Measurements from ENCODE around the gene MAGI1.

Gene MAGI1

GRCh38 chr3:65734382-65734781 lies 304.3 kb downstream of the MAGI1 start:
- H3K9me3 ChIP-seq (ENCODE audit: control insufficient read depth, low read length), result no peaks in the 10 kb centered on the region
- H3K27ac ChIP-seq (ENCODE audit: low read length, poor library complexity, severe bottlenecking), result no peak overlapping the region

GRCh38 chr3:65733459-65733858 lies 305.3 kb downstream of the MAGI1 start:
- H3K14ac ChIP-seq (ENCODE audit: low read length in 2 of 2), result no peak overlapping the region
- H3K4me1 ChIP-seq (ENCODE audit: control insufficient read depth, insufficient read depth, low read depth, low read length), result no peaks in the 10 kb centered on the region
- H3K23ac ChIP-seq (ENCODE audit: low read length in 2 of 2), result no peak overlapping the region
- no peaks in the 10 kb centered on the region for H3K36me3 ChIP-seq (ENCODE audit: control insufficient read depth in 1 of 2, insufficient read depth in 2 of 2, low read depth in 1 of 2, low read length in 2 of 2)
- no CpG with 5 or more reads among the region's 1 CpG for WGBS
- no peak overlapping the region for H3K4me2 ChIP-seq (ENCODE audit: low read length, poor library complexity, severe bottlenecking)
- no peak overlapping the region for H2BK5ac ChIP-seq (ENCODE audit: low read depth, low read length, poor library complexity, severe bottlenecking)
- no peak overlapping the region for H2AK5ac ChIP-seq (ENCODE audit: low read length, severe bottlenecking)
- H4K91ac ChIP-seq (ENCODE audit: low read length), result no peak overlapping the region
- no peaks in the 10 kb centered on the region for H3K9me3 ChIP-seq (ENCODE audit: control insufficient read depth, low read length)
- no peak overlapping the region for H3K27ac ChIP-seq (ENCODE audit: low read length, poor library complexity, severe bottlenecking)
- no peak for DNase-seq
- no peak overlapping the region for H2BK120ac ChIP-seq (ENCODE audit: low read depth, low read length)
- H2BK12ac ChIP-seq (ENCODE audit: low read length in 2 of 2), result no peak overlapping the region
- no peak overlapping the region for H3K4me3 ChIP-seq (ENCODE audit: insufficient read depth in 1 of 2, low read depth in 1 of 2, low read length in 2 of 2)
- peaks cover 15% of the 10 kb centered on the region for H3K79me1 ChIP-seq (replicated peaks; ENCODE audit: low read length, poor library complexity, severe bottlenecking)
- H3K9ac ChIP-seq (ENCODE audit: low read length), result no peak overlapping the region
- no peak overlapping the region for H4K8ac ChIP-seq (ENCODE audit: low read length)
- no peak overlapping the region for H3K4ac ChIP-seq (ENCODE audit: low read depth in 1 of 2, low read length in 2 of 2)
- no peaks in the 10 kb centered on the region for H3K27me3 ChIP-seq (ENCODE audit: control insufficient read depth in 1 of 2, insufficient read depth in 1 of 2, low read length in 2 of 2)
- H2BK15ac ChIP-seq (ENCODE audit: low read depth, poor library complexity, severe bottlenecking), result no peak overlapping the region
- no peak overlapping the region for H2AFZ ChIP-seq (ENCODE audit: low read depth, low read length)
- no peak overlapping the region for H3K18ac ChIP-seq (ENCODE audit: low read depth in 1 of 2, low read length in 2 of 2)

More at GRCh38 chr3:65734382-65734781, 304.3 kb downstream of the MAGI1 start:
- no peak overlapping the region for H2BK5ac ChIP-seq (ENCODE audit: low read depth, low read length, poor library complexity, severe bottlenecking)
- no peak overlapping the region for H2AFZ ChIP-seq (ENCODE audit: low read depth, low read length)
- no peak overlapping the region for H2AK5ac ChIP-seq (ENCODE audit: low read length, severe bottlenecking)
- no peak overlapping the region for H3K4me3 ChIP-seq (ENCODE audit: insufficient read depth in 1 of 2, low read depth in 1 of 2, low read length in 2 of 2)
- 80% methylated on average over 3 of the region's 3 CpGs for WGBS
- H3K4me2 ChIP-seq (ENCODE audit: low read length, poor library complexity, severe bottlenecking), result no peak overlapping the region
- H4K91ac ChIP-seq (ENCODE audit: low read length), result no peak overlapping the region
- no peak overlapping the region for H2BK15ac ChIP-seq (ENCODE audit: low read depth, poor library complexity, severe bottlenecking)
- no peak for DNase-seq
- no peak overlapping the region for H3K14ac ChIP-seq (ENCODE audit: low read length in 2 of 2)
- H2BK12ac ChIP-seq (ENCODE audit: low read length in 2 of 2), result no peak overlapping the region
- H3K36me3 ChIP-seq (ENCODE audit: control insufficient read depth in 1 of 2, insufficient read depth in 2 of 2, low read depth in 1 of 2, low read length in 2 of 2), result no peaks in the 10 kb centered on the region
- H3K4ac ChIP-seq (ENCODE audit: low read depth in 1 of 2, low read length in 2 of 2), result no peak overlapping the region
- H4K8ac ChIP-seq (ENCODE audit: low read length), result no peak overlapping the region
- no peak overlapping the region for H3K9ac ChIP-seq (ENCODE audit: low read length)
- no peaks in the 10 kb centered on the region for H3K27me3 ChIP-seq (ENCODE audit: control insufficient read depth in 1 of 2, insufficient read depth in 1 of 2, low read length in 2 of 2)
- H3K4me1 ChIP-seq (ENCODE audit: control insufficient read depth, insufficient read depth, low read depth, low read length), result no peaks in the 10 kb centered on the region
- no peak overlapping the region for H3K18ac ChIP-seq (ENCODE audit: low read depth in 1 of 2, low read length in 2 of 2)
- no peak overlapping the region for H2BK120ac ChIP-seq (ENCODE audit: low read depth, low read length)
- peaks cover 15% of the 10 kb centered on the region for H3K79me1 ChIP-seq (replicated peaks; ENCODE audit: low read length, poor library complexity, severe bottlenecking)
- H3K23ac ChIP-seq (ENCODE audit: low read length in 2 of 2), result no peak overlapping the region

- Histone ChIP-seq H3K4me3 (ENCODE audit: insufficient read depth in 1 of 2, low read depth in 1 of 2, low read length in 2 of 2) (no peak overlapping the region), H3K27ac (ENCODE audit: low read length, poor library complexity, severe bottlenecking) (no peak overlapping the region), H3K27me3 (ENCODE audit: control insufficient read depth in 1 of 2, insufficient read depth in 1 of 2, low read length in 2 of 2) (no peaks in the 10 kb centered on the region), H3K4me1 (ENCODE audit: control insufficient read depth, insufficient read depth, low read depth, low read length) (no peaks in the 10 kb centered on the region), H2BK15ac (ENCODE audit: low read depth, poor library complexity, severe bottlenecking) (no peak overlapping the region), H4K91ac (ENCODE audit: low read length) (no peak overlapping the region), H2AK5ac (ENCODE audit: low read length, severe bottlenecking) (no peak overlapping the region), H2BK120ac (ENCODE audit: low read depth, low read length) (no peak overlapping the region), H3K23ac (ENCODE audit: low read length in 2 of 2) (no peak overlapping the region), H3K18ac (ENCODE audit: low read depth in 1 of 2, low read length in 2 of 2) (no peak overlapping the region), H2AFZ (ENCODE audit: low read depth, low read length) (no peak overlapping the region), H4K8ac (ENCODE audit: low read length) (no peak overlapping the region), H2BK12ac (ENCODE audit: low read length in 2 of 2) (peak overlapping the region in 1 of 2 experiments; percentile 39), H3K79me1 (replicated peaks; ENCODE audit: low read length, poor library complexity, severe bottlenecking) (peaks cover 10% of the 10 kb centered on the region), H3K36me3 (ENCODE audit: control insufficient read depth in 1 of 2, insufficient read depth in 2 of 2, low read depth in 1 of 2, low read length in 2 of 2) (no peaks in the 10 kb centered on the region), H3K9me3 (ENCODE audit: control insufficient read depth, low read length) (no peaks in the 10 kb centered on the region), H3K9ac (ENCODE audit: low read length) (peak overlapping the region; percentile 34), H3K4me2 (ENCODE audit: low read length, poor library complexity, severe bottlenecking) (no peak overlapping the region), H3K4ac (ENCODE audit: low read depth in 1 of 2, low read length in 2 of 2) (no peak overlapping the region), H3K14ac (ENCODE audit: low read length in 2 of 2) (no peak overlapping the region), H2BK5ac (ENCODE audit: low read depth, low read length, poor library complexity, severe bottlenecking) (no peak overlapping the region)
- 50% methylated on average over 4 of the region's 6 CpGs for WGBS
- peak; percentile 71 for DNase-seq
These were observed 306.4 kb downstream of the MAGI1 start for GRCh38 chr3:65732051-65732935.

- WGBS, result 94% methylated on average over 6 of the region's 7 CpGs
- Histone ChIP-seq H2BK120ac (ENCODE audit: low read depth, low read length) (no peak overlapping the region), H2AK5ac (ENCODE audit: low read length, severe bottlenecking) (no peak overlapping the region), H3K4me1 (ENCODE audit: control insufficient read depth, insufficient read depth, low read depth, low read length) (no peaks in the 10 kb centered on the region), H4K8ac (ENCODE audit: low read length) (no peak overlapping the region), H3K27ac (ENCODE audit: low read length, poor library complexity, severe bottlenecking) (no peak overlapping the region), H3K14ac (ENCODE audit: low read length in 2 of 2) (peak overlapping the region in 1 of 2 experiments; percentile 87), H3K9ac (ENCODE audit: low read length) (no peak overlapping the region), H3K36me3 (ENCODE audit: control insufficient read depth in 1 of 2, insufficient read depth in 2 of 2, low read depth in 1 of 2, low read length in 2 of 2) (no peaks in the 10 kb centered on the region), H2BK15ac (ENCODE audit: low read depth, poor library complexity, severe bottlenecking) (no peak overlapping the region), H3K4me2 (ENCODE audit: low read length, poor library complexity, severe bottlenecking) (no peak overlapping the region), H3K4ac (ENCODE audit: low read depth in 1 of 2, low read length in 2 of 2) (peak overlapping the region in 1 of 2 experiments; percentile 87), H2BK12ac (ENCODE audit: low read length in 2 of 2) (peak overlapping the region in 1 of 2 experiments; percentile 93), H2AFZ (ENCODE audit: low read depth, low read length) (no peak overlapping the region), H3K18ac (ENCODE audit: low read depth in 1 of 2, low read length in 2 of 2) (peak overlapping the region in 1 of 2 experiments; percentile 74), H3K79me1 (replicated peaks; ENCODE audit: low read length, poor library complexity, severe bottlenecking) (peaks cover 5% of the 10 kb centered on the region), H3K4me3 (ENCODE audit: insufficient read depth in 1 of 2, low read depth in 1 of 2, low read length in 2 of 2) (no peak overlapping the region), H2BK5ac (ENCODE audit: low read depth, low read length, poor library complexity, severe bottlenecking) (no peak overlapping the region), H4K91ac (ENCODE audit: low read length) (no peak overlapping the region), H3K9me3 (ENCODE audit: control insufficient read depth, low read length) (no peaks in the 10 kb centered on the region), H3K23ac (ENCODE audit: low read length in 2 of 2) (no peak overlapping the region), H3K27me3 (ENCODE audit: control insufficient read depth in 1 of 2, insufficient read depth in 1 of 2, low read length in 2 of 2) (no peaks in the 10 kb centered on the region)
- no peak for DNase-seq
These were observed 308.3 kb downstream of the MAGI1 start for GRCh38 chr3:65730449-65730848.
